Mesendoderm (in vitro differentiated cells): Measurements from ENCODE around the gene SART1.

Experiments
- DNase-seq: peaks from one replicate; pipeline ENCODE4 v3.0.0; 2013
- H2AK5ac ChIP-seq: 2 replicates; pipeline ENCODE4 v1.6.1; 2013; ENCODE audit warnings: low read length, inconsistent platforms
- H2BK120ac ChIP-seq: 2 replicates; pipeline ENCODE4 v1.6.1; 2013; ENCODE audit warnings: low read depth, mild to moderate bottlenecking, low read length, moderate library complexity, mixed read lengths
- H2BK15ac ChIP-seq: replicated peaks from 2 replicates; pipeline ENCODE4 v1.6.1; 2013; ENCODE audit warnings: low read depth, mild to moderate bottlenecking, moderate library complexity
- H2BK5ac ChIP-seq: 2 replicates; pipeline ENCODE4 v1.6.1; 2013; ENCODE audit warnings: low read length, inconsistent platforms
- H3K18ac ChIP-seq: 2 replicates; pipeline ENCODE4 v1.6.1; 2013; ENCODE audit warnings: mild to moderate bottlenecking, low read length, mixed read lengths
- H3K23ac ChIP-seq: one replicate; pipeline ENCODE4 v1.6.1; 2013; ENCODE audit warnings: low read length
- H3K27ac ChIP-seq: 2 replicates; pipeline ENCODE4 v1.5.1; 2013; ENCODE audit warnings: low read depth, mild to moderate bottlenecking, inconsistent platforms, low read length, moderate library complexity
- H3K27me3 ChIP-seq: 2 replicates; pipeline ENCODE4 v1.6.1; 2013; ENCODE audit warnings: low read length, control low read depth, mild to moderate bottlenecking, inconsistent platforms; ENCODE audit not compliant: insufficient read depth, poor library complexity
- H3K36me3 ChIP-seq: 2 replicates; pipeline ENCODE4 v1.6.1; 2013; ENCODE audit warnings: low read length, inconsistent platforms; ENCODE audit not compliant: control insufficient read depth, insufficient read depth
- H3K4ac ChIP-seq: one replicate; pipeline ENCODE4 v1.6.1; 2013; ENCODE audit warnings: low read depth, mild to moderate bottlenecking, low read length, moderate library complexity
- H3K4me1 ChIP-seq: 2 replicates; pipeline ENCODE4 v1.6.1; 2013; ENCODE audit warnings: low read depth, low read length, inconsistent platforms; ENCODE audit not compliant: control insufficient read depth
- H3K4me2 ChIP-seq: 2 replicates; pipeline ENCODE4 v1.6.1; 2013; ENCODE audit warnings: low read length
- H3K4me3 ChIP-seq: 2 replicates; pipeline ENCODE4 v1.5.1; 2013; ENCODE audit warnings: mild to moderate bottlenecking, low read length
- H3K56ac ChIP-seq: one replicate; pipeline ENCODE4 v1.6.1; 2013; ENCODE audit warnings: low read length
- H3K79me1 ChIP-seq: 2 replicates; pipeline ENCODE4 v1.6.1; 2013; ENCODE audit warnings: low read length, inconsistent platforms
- H3K79me2 ChIP-seq: 2 replicates; pipeline ENCODE4 v1.6.1; 2013; ENCODE audit warnings: mild to moderate bottlenecking, low read length; ENCODE audit not compliant: control insufficient read depth, insufficient read depth
- H3K9ac ChIP-seq: 2 replicates; pipeline ENCODE4 v1.6.1; 2013; ENCODE audit warnings: low read length, inconsistent platforms
- H4K5ac ChIP-seq: one replicate; pipeline ENCODE4 v1.6.1; 2013; ENCODE audit warnings: low read length
- H4K8ac ChIP-seq: one replicate; pipeline ENCODE4 v1.6.1; 2013; ENCODE audit warnings: low read depth, mild to moderate bottlenecking, control low read depth, low read length, moderate library complexity
- WGBS: extraction: QIAGEN DNeasy Blood & Tissue Kit; methylation state at CpG from one replicate; pipeline ENCODE4 v1.1.7; 2013; ENCODE audit warnings: low lambda C conversion rate, missing lambda C conversion rate; ENCODE audit not compliant: insufficient coverage; ENCODE audit errors: extremely low coverage; 5-methylcytosine and 5-hydroxymethylcytosine counted together

SART1 gene

DNA sequence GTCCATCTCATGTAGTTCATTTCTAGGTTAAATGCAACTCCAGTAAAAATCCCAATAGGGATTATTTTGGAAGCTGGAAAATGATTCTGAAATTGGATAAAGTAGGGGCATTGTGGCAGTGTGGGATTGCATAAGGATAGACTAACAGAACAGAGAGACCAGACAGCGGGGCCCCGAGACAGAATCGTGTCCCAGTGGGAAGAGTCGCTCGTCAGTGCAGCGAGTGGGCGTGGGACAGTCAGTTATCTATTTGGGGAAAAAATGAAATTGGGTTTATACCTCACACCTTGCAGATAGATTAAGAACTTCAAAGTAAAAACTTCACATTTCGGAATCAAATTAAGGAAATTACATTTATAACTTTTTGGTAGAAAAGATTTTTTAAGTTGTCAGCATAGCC lies 10.6 kb downstream of the SART1 start:
- H2BK15ac ChIP-seq = no peak overlapping the region
- no peak overlapping the region for H3K27ac ChIP-seq
- H3K18ac ChIP-seq = no peak overlapping the region
- no peak overlapping the region for H2BK5ac ChIP-seq
- H3K23ac ChIP-seq = no peak overlapping the region
- no peak overlapping the region for H3K4ac ChIP-seq
- H3K4me1 ChIP-seq = no peaks in the 10 kb centered on the region
- H4K8ac ChIP-seq = no peak overlapping the region
- H3K27me3 ChIP-seq = no peaks in the 10 kb centered on the region
- WGBS = no CpG with 5 or more reads among the region's 8 CpGs
- H4K5ac ChIP-seq = no peak overlapping the region
- no peaks in the 10 kb centered on the region for H3K79me2 ChIP-seq
- H3K4me3 ChIP-seq = no peak overlapping the region
- H3K79me1 ChIP-seq = peaks cover 2% of the 10 kb centered on the region
- H3K9ac ChIP-seq = no peak overlapping the region
- no peak for DNase-seq
- H3K36me3 ChIP-seq = peaks cover 8% of the 10 kb centered on the region
- H2BK120ac ChIP-seq = no peak overlapping the region
- H2AK5ac ChIP-seq = no peak overlapping the region
- H3K4me2 ChIP-seq = no peak overlapping the region
- H3K56ac ChIP-seq = no peak overlapping the region

DNA sequence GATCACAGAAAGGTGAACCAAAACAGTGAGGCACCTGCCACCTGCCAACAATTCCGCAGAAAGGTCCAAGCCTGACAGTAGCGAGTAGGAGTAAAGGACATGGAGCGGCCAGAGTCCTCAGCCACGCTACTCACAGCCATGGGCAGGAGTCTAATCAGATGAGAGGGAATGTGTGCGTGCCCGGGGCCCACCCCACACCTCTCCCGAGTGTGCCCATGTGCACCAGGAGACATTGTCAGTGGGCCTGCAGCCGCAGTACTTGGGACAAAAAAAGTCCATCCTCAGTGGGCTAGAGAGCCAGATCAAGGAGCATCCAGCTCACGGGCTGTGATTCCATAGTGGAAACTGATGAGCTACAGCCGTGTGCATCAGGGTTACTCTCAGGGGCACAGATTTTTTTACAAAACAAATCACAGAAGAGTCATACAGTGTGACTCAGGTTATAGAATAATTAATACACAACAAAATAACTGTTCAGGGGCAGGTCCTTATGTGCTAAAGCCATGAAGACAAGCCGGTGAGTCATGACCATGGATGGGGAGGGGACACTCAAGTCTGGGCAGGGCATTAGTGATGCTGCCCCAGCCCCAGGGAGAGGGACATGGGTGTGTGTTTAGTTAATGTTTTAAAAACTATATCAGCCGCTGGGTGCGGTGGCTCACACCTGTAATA lies 12.0 kb downstream of the SART1 start:
- Histone ChIP-seq H3K9ac (no peak overlapping the region), H2BK5ac (no peak overlapping the region), H3K56ac (no peak overlapping the region), H3K4me3 (no peak overlapping the region), H3K36me3 (peaks cover 8% of the 10 kb centered on the region), H4K5ac (no peak overlapping the region), H3K4ac (no peak overlapping the region), H3K27ac (no peak overlapping the region), H3K4me2 (no peak overlapping the region), H3K27me3 (no peaks in the 10 kb centered on the region), H3K18ac (no peak overlapping the region), H2BK15ac (no peak overlapping the region), H3K79me1 (peaks cover 2% of the 10 kb centered on the region), H3K79me2 (no peaks in the 10 kb centered on the region), H4K8ac (no peak overlapping the region), H3K4me1 (no peaks in the 10 kb centered on the region), H2BK120ac (no peak overlapping the region), H3K23ac (no peak overlapping the region), H2AK5ac (no peak overlapping the region)
- no peak for DNase-seq
- no CpG with 5 or more reads among the region's 13 CpGs for WGBS

DNA sequence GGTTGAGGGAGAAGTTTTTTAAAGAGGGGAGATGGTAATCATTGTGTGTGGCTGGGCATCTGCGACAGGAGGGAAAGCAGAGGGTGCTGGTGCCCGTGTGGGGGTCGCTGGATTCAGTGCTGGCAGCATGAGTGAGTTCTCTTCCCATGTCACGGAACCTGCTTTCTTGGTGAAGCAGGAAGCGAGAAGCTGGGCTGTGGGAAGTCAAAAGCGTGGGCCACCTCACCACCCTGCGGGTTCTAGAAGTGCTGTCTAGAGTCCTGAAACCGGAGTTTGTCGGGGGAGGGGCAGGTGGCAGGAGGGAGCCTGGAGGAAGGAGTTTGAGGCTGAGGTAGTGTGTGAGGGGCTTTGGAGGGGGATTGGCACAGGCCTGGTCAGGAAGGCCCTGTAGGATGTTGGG lies 14.2 kb downstream of the SART1 start:
- no peak overlapping the region for H2BK15ac ChIP-seq
- no peaks in the 10 kb centered on the region for H3K79me2 ChIP-seq

DNA sequence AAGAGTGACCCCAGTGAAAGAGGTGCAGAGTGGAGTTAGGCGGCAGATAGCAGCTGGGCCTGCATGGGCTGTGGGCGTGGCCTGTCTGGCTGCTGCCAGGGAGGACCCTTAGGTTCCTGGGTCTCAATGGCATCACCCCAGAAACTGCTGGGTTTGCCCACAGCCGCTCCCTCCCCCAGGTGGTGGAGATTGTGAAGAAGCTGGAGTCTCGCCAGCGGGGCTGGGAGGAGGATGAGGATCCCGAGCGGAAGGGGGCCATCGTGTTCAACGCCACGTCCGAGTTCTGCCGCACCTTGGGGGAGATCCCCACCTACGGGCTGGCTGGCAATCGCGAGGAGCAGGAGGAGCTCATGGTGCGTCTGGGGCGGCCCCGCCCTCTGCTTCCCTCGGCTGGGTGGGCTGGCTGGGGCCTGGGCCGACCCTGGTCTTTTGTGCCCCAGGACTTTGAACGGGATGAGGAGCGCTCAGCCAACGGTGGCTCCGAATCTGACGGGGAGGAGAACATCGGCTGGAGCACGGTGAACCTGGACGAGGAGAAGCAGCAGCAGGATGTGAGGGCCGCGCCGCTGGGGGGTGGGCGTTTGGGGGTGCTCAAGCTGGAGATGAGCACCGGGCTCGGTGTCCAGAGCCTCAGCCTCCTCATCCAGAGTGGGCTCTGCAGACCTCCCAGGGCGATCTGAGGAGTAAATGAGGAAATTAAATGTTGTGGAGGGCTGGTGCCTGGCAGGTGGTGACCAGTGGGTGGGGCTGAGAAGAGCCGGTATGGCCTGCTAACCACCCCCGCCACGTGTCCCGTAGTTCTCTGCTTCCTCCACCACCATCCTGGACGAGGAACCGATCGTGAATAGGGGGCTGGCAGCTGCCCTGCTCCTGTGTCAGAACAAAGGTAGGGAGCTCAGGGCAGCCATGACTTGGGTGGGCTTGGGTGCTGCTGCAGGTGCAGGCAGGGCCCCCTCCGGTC lies 15.0 kb downstream of the SART1 start:
- no peak overlapping the region for H3K27ac ChIP-seq
- H2AK5ac ChIP-seq = no peak overlapping the region
- no peak overlapping the region for H4K8ac ChIP-seq
- no peak overlapping the region for H2BK5ac ChIP-seq
- no peaks in the 10 kb centered on the region for H3K4me1 ChIP-seq
- no peak overlapping the region for H3K4me3 ChIP-seq
- no peak overlapping the region for H4K5ac ChIP-seq
- no peak overlapping the region for H3K4me2 ChIP-seq
- no peak overlapping the region for H3K56ac ChIP-seq
- no peak overlapping the region for H3K9ac ChIP-seq
- no peak overlapping the region for H3K18ac ChIP-seq
- no peak for DNase-seq
- no peak overlapping the region for H2BK120ac ChIP-seq
- H3K79me2 ChIP-seq = no peaks in the 10 kb centered on the region
- no peaks in the 10 kb centered on the region for H3K27me3 ChIP-seq
- no CpG with 5 or more reads among the region's 43 CpGs for WGBS
- no peak overlapping the region for H3K4ac ChIP-seq
- H3K23ac ChIP-seq = no peak overlapping the region
- H2BK15ac ChIP-seq = no peak overlapping the region
- H3K36me3 ChIP-seq = peaks cover 4% of the 10 kb centered on the region
- H3K79me1 ChIP-seq = no peaks in the 10 kb centered on the region

More for the DNA sequence above, 14.2 kb downstream of the SART1 start:
- WGBS = no CpG with 5 or more reads among the region's 9 CpGs
- Histone ChIP-seq H3K27me3 (no peaks in the 10 kb centered on the region), H3K4me1 (no peaks in the 10 kb centered on the region), H3K4me3 (no peak overlapping the region), H3K4ac (no peak overlapping the region), H4K5ac (no peak overlapping the region), H3K79me1 (no peaks in the 10 kb centered on the region), H3K23ac (no peak overlapping the region), H3K18ac (no peak overlapping the region), H3K56ac (no peak overlapping the region), H3K27ac (no peak overlapping the region), H2BK120ac (no peak overlapping the region), H3K36me3 (peaks cover 4% of the 10 kb centered on the region), H3K9ac (no peak overlapping the region), H3K4me2 (no peak overlapping the region), H2BK5ac (no peak overlapping the region), H4K8ac (no peak overlapping the region), H2AK5ac (no peak overlapping the region)
- DNase-seq = no peak

- H3K9ac ChIP-seq = no peak overlapping the region
- no peak overlapping the region for H3K4me2 ChIP-seq
- H3K18ac ChIP-seq = no peak overlapping the region
- H2BK120ac ChIP-seq = no peak overlapping the region
- H2AK5ac ChIP-seq = no peak overlapping the region
- no peaks in the 10 kb centered on the region for H3K4me1 ChIP-seq
- H3K4me3 ChIP-seq = no peak overlapping the region
- no CpG with 5 or more reads among the region's 29 CpGs for WGBS
- no peak for DNase-seq
- no peak overlapping the region for H2BK15ac ChIP-seq
- no peak overlapping the region for H4K8ac ChIP-seq
- H3K27me3 ChIP-seq = no peaks in the 10 kb centered on the region
- no peaks in the 10 kb centered on the region for H3K79me1 ChIP-seq
- H3K4ac ChIP-seq = no peak overlapping the region
- no peaks in the 10 kb centered on the region for H3K79me2 ChIP-seq
- H3K36me3 ChIP-seq = peaks cover 4% of the 10 kb centered on the region
- no peak overlapping the region for H3K23ac ChIP-seq
- no peak overlapping the region for H2BK5ac ChIP-seq
- no peak overlapping the region for H4K5ac ChIP-seq
- no peak overlapping the region for H3K56ac ChIP-seq
- no peak overlapping the region for H3K27ac ChIP-seq
Observed at GRCh38 chr11:65977621-65978390, 16.3 kb downstream of the SART1 start.
